Measurements from ENCODE around the gene NDRG4. TPM values are rescaled to one million over a fixed set of nuclear protein-coding genes. Genes with fewer than 3 reads are reported as not detected.

The NDRG4 gene
- polyA plus RNA-seq (ENCODE audit: insufficient read length in 3 of 3) = 1 to 10 TPM; 7.8 to 9.7 (median 8.0) TPM

- DNase-seq (ENCODE audit: low read depth in 3 of 3, low spot score in 2 of 3) = peak in 1 of 3 donors; percentile 65
Measured at GRCh38 chr16:58499615-58500351, at the start of gene NDRG4. TSS of gene NDRG4 (plus strand) at chr16:58500143. CDS start at chr16:58500249, 106 bp downstream.

GRCh38 chr16:58450590-58450989 is 49.4 kb upstream of the NDRG4 start:
- DNase-seq (ENCODE audit: low read depth in 3 of 3, low spot score in 2 of 3) = no peak

- no peak for DNase-seq (ENCODE audit: low read depth in 3 of 3, low spot score in 2 of 3)
Measured at GRCh38 chr16:58451265-58451689, 48.7 kb upstream of the NDRG4 start.

GRCh38 chr16:58451945-58452401 is 48.0 kb upstream of the NDRG4 start:
- DNase-seq (ENCODE audit: low read depth in 3 of 3, low spot score in 2 of 3) = no peak

- DNase-seq (ENCODE audit: low read depth in 3 of 3, low spot score in 2 of 3) = no peak
Measured at GRCh38 chr16:58452640-58453039, 47.3 kb upstream of the NDRG4 start.

- no peak for DNase-seq (ENCODE audit: low read depth in 3 of 3, low spot score in 2 of 3)
Measured at GRCh38 chr16:58454178-58454577, 45.8 kb upstream of the NDRG4 start.

- DNase-seq (ENCODE audit: low read depth in 3 of 3, low spot score in 2 of 3) = no peak
Measured at GRCh38 chr16:58454856-58455255, 45.1 kb upstream of the NDRG4 start.

- DNase-seq (ENCODE audit: low read depth in 3 of 3, low spot score in 2 of 3) = no peak
Measured at GRCh38 chr16:58455750-58456149, 44.2 kb upstream of the NDRG4 start.

- no peak for DNase-seq (ENCODE audit: low read depth in 3 of 3, low spot score in 2 of 3)
Measured at GRCh38 chr16:58456193-58456592, 43.8 kb upstream of the NDRG4 start.

GRCh38 chr16:58458606-58459343 is 41.2 kb upstream of the NDRG4 start:
- DNase-seq (ENCODE audit: low read depth in 3 of 3, low spot score in 2 of 3) = no peak

- no peak for DNase-seq (ENCODE audit: low read depth in 3 of 3, low spot score in 2 of 3)
Measured at GRCh38 chr16:58459344-58460218, 40.4 kb upstream of the NDRG4 start.

- no peak for DNase-seq (ENCODE audit: low read depth in 3 of 3, low spot score in 2 of 3)
Measured at GRCh38 chr16:58460219-58460610, 39.7 kb upstream of the NDRG4 start.

GRCh38 chr16:58461056-58461455 is 38.9 kb upstream of the NDRG4 start:
- no peak for DNase-seq (ENCODE audit: low read depth in 3 of 3, low spot score in 2 of 3)

GRCh38 chr16:58461640-58462039 is 38.3 kb upstream of the NDRG4 start:
- DNase-seq (ENCODE audit: low read depth in 3 of 3, low spot score in 2 of 3) = no peak

GRCh38 chr16:58462089-58462488 is 37.9 kb upstream of the NDRG4 start:
- DNase-seq (ENCODE audit: low read depth in 3 of 3, low spot score in 2 of 3) = no peak

- no peak for DNase-seq (ENCODE audit: low read depth in 3 of 3, low spot score in 2 of 3)
Measured at GRCh38 chr16:58462499-58462996, 37.4 kb upstream of the NDRG4 start.

- DNase-seq (ENCODE audit: low read depth in 3 of 3, low spot score in 2 of 3) = no peak
Measured at GRCh38 chr16:58462997-58463941, 36.7 kb upstream of the NDRG4 start.

- no peak for DNase-seq (ENCODE audit: low read depth in 3 of 3, low spot score in 2 of 3)
Measured at GRCh38 chr16:58464047-58464915, 35.7 kb upstream of the NDRG4 start.

All from right renal cortex interstitium (tissue), 3 donors.